Heart left ventricle (tissue), 16 donors: ENCODE results near the gene SDC4. TPM values are rescaled to one million over a fixed set of nuclear protein-coding genes. Genes with fewer than 3 reads are reported as not detected.
A peak's percentile ranks its signal among the peaks of the same experiment; 100 is the strongest.

Source experiments
- ATAC-seq, 4 donors: fragments of 200-7000 bp; cut with Tn5 transposase; one replicate each; pipeline ENCODE4 v1.9.1; 2020 to 2022; ENCODE audit warnings: moderate library complexity in 4 of 4, mild to moderate bottlenecking in 3 of 4, moderate number of reproducible peaks in 1 of 4
- DNase-seq, 5 donors: peaks; one replicate each; pipeline ENCODE4 v3.0.0-alpha.2; 2020
- H3K27ac ChIP-seq, 12 donors: fragments of 200-600 bp; sonication (generic) in 4 of 12; one replicate each; pipeline versions ENCODE4 v1.5.0 to v1.8.0; 2016 to 2022; ENCODE audit warnings: mild to moderate bottlenecking in 2 of 12
- H3K27me3 ChIP-seq, 9 donors: fragments of 200-600 bp; sonication (generic) in 2 of 9; one replicate each; pipeline versions ENCODE4 v1.5.1 to v1.8.0; 2016 to 2022; ENCODE audit warnings: mild to moderate bottlenecking in 3 of 9
- H3K36me3 ChIP-seq, 9 donors: fragments of 200-600 bp; sonication (generic) in 2 of 9; one replicate each; pipeline versions ENCODE4 v1.5.0 to v1.8.0; 2018 to 2022; ENCODE audit warnings: mild to moderate bottlenecking in 2 of 9
- H3K4me1 ChIP-seq, 12 donors: fragments of 200-600 bp; sonication (generic) in 4 of 12; one replicate each; pipeline versions ENCODE4 v1.5.0 to v1.8.0; 2016 to 2022; ENCODE audit warnings: mild to moderate bottlenecking in 3 of 12
- H3K4me3 ChIP-seq, 12 donors: fragments of 200-600 bp; sonication (generic) in 4 of 12; one replicate each; pipeline versions ENCODE4 v1.5.0 to v1.8.0; 2017 to 2022; ENCODE audit warnings: mild to moderate bottlenecking in 9 of 12, moderate library complexity in 4 of 12
- H3K9me3 ChIP-seq, 12 donors: fragments of 200-600 bp; sonication (generic) in 4 of 12; one replicate each; pipeline versions ENCODE4 v1.5.0 to v1.8.0; 2016 to 2022; ENCODE audit warnings: mild to moderate bottlenecking in 1 of 12
- POLR2A ChIP-seq, 2 donors: fragments of 450-650 bp; IDR thresholded peaks; one replicate each; pipeline ENCODE4 v1.6.1; 2017; ENCODE audit warnings: antibody characterized with exemption in 2 of 2, mild to moderate bottlenecking in 2 of 2, moderate library complexity in 2 of 2
- WGBS, 4 donors: extraction: QIAGEN DNeasy Blood & Tissue Kit in 2 of 4; methylation state at CpG; one replicate each; pipeline versions ENCODE4 v1.1.5 to v1.1.7; 2013 to 2018; 5-methylcytosine and 5-hydroxymethylcytosine counted together
- intact Hi-C, 10 donors: fragments of 100-400 bp; cut with DNase I; formaldehyde crosslinking; loops; one replicate each; pipeline versions ENCODE4 v1.11.1 to v1.14.2; 2022
- polyA plus RNA-seq, 2 donors: library from polyadenylated mRNA; stranded (reverse); fragments of 200-250 nt; gene quantifications; one replicate each; pipeline ENCODE4 v1.2.3, GENCODE V29; 2013
- total RNA-seq, 9 donors: library from RNA; depleted of rRNA in 2 of 9; stranded (reverse); fragments of >200 nt in 2 of 9; fragmentation: NEBNext Ultra II Directional in 3 of 9; extraction: Animal tissue kit (Norgen Biotek cat#: 25700) in 3 of 9; gene quantifications; one replicate each; pipeline versions ENCODE4 v1.1.0 to v1.2.4, GENCODE V29; 2016 to 2023
- TF ChIP-seq, protein P1 (sequence below), 12 donors: fragments of 200-600 bp; sonication (generic) in 4 of 12; IDR thresholded peaks; one replicate each; pipeline versions ENCODE4 v1.5.0 to v1.8.0; 2018 to 2022; ENCODE audit warnings: antibody characterized with exemption in 12 of 12, mild to moderate bottlenecking in 5 of 12
- donor health status: ischemic (EF 13 %, LVEDD 7.1; RV severe dilation, severe dysfunction).
- donor health status: healthy with polysubstance abuse.
- donor health status: DM: no; HTN: yes; CAD: no.
- donor health status: DM: no; HTN: no; CAD: no.
- donor health status: ischemic (EF 25% LVEDD 6.9; RV normal size, moderate dysfunction).
- donor health status: ischemic (EF 25% LVEDD 5.7; RV mildly dilated, moderate dysfunction).
- donor health status: healthy.
- donor health status: DM: yes; HTN: yes; CAD: no.
- donor health status: ischemic (EF 35%, LVEDD 5.7; RV mildly dilated, moderate dysfunction).
- donor health status: nonischemic (EF 11% LVEDD 7.7; RV severe dilation, severe dysfunction).
- donor health status: DM: yes; HTN: yes; CAD: no.
- donor health status: PGD.
- donor health status: ischemic (EF 29% LVEDD 5.4; RV normal size, mild dysfunction).
- donor health status: nonischemic (EF 23%, LVEDD 6.1; RV moderate dilation, normal function).

SDC4 gene
- total and polyA plus RNA-seq, 11 donors, result 44.3 to 140 (median 94.1) TPM

DNA sequence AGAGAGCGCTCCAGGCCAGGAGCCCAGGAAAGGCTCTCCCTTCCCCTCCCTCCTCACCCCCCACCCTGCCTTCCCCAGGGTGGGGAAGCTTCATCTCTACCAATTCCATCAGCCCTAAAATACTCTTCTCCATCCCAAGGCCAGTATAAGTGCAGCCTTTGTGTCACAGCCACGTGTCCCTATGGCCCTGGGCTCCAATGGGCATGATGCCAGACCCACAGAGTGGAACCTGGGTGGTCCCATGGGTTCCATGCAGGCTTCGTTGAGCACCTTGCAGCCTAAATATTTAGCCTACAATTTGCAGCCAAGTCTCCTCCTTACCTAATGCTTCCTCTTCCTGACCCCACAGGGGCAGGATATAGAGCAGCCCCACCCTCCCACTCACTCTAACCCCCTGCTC lies 39.1 kb downstream of the SDC4 start:
- H3K4me1 ChIP-seq, result peaks cover 0 to 17% (median 0%) of the 10 kb centered on the region in 12 donors
- no peaks in the 10 kb centered on the region for H3K9me3 ChIP-seq
- DNase-seq, result no peak
- H3K4me3 ChIP-seq, result no peak overlapping the region
- 65 to 85% (median 73%) methylated on average over 3 of the region's 3 CpGs for WGBS, 4 donors
- no peak overlapping the region for H3K27ac ChIP-seq
- no peaks in the 10 kb centered on the region for H3K36me3 ChIP-seq
- H3K27me3 ChIP-seq, result peaks cover 19 to 74% (median 41%) of the 10 kb centered on the region in 9 donors
- TF ChIP-seq, protein P1, sequence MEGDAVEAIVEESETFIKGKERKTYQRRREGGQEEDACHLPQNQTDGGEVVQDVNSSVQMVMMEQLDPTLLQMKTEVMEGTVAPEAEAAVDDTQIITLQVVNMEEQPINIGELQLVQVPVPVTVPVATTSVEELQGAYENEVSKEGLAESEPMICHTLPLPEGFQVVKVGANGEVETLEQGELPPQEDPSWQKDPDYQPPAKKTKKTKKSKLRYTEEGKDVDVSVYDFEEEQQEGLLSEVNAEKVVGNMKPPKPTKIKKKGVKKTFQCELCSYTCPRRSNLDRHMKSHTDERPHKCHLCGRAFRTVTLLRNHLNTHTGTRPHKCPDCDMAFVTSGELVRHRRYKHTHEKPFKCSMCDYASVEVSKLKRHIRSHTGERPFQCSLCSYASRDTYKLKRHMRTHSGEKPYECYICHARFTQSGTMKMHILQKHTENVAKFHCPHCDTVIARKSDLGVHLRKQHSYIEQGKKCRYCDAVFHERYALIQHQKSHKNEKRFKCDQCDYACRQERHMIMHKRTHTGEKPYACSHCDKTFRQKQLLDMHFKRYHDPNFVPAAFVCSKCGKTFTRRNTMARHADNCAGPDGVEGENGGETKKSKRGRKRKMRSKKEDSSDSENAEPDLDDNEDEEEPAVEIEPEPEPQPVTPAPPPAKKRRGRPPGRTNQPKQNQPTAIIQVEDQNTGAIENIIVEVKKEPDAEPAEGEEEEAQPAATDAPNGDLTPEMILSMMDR (IDR thresholded peaks at IDR 0.05), result no peak
- TF ChIP-seq POLR2A (IDR thresholded peaks at IDR 0.05), result no peak
- intact Hi-C loops, result loop anchor here in 1 of 10 donors (10.0 kb wide), 1 partner anchor 294 kb away; no protein-coding TSS in a partner anchor
- no peak for ATAC-seq

DNA sequence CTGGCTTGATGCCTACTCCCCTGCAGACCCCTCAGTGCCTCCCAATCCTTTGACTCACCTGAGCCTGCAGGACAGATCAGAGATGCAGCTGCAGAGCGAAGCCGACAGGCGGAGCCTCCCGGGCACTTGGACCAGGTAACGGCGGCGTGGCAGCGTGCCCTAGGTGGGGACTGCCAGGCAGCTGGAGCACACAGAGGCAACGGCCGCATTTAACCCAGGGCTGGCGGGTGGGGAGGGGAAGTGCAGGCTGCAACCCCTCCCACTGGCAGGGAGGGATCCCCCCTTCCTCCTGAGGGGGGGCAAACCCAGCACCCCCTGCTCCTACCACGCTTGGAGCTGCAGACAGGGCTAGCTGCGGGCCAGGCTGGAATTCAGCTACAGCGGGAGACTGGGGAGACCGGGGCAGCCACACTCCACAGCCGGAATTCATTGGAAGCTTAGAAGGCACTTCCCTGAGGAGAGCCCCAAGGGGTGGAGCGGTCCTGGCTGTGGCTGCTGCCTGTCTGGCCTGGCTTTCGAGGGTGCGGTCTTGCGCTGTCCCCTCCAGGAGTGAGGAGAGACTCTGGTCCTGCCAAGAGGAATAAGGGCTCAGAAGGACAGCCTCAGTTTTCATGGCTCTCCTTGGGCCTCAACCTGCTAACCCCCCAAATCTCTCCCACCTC lies 40.0 kb downstream of the SDC4 start, which contains the start of gene MATN4:
MATN4 (minus strand) TSS at position 183 of the 662 bp plus-strand sequence. CDS start 2,717 bp downstream, outside the sequence.
- Histone ChIP-seq H3K9me3 (no peaks in the 10 kb centered on the region), H3K4me3 (no peak within 1 kb of the TSS), H3K4me1 (peaks cover 0 to 17% (median 0%) of the 10 kb centered on the region in 12 donors), H3K27me3 (peaks cover 19 to 75% (median 41%) of the 10 kb centered on the region in 9 donors), H3K36me3 (no peaks in the 10 kb centered on the region), H3K27ac (no peak within 1 kb of the TSS)
- intact Hi-C loops, result loop anchor here in 1 of 10 donors (10.0 kb wide), 1 partner anchor 293 kb away; no protein-coding TSS in a partner anchor
- 20 to 49% (median 28%) methylated on average over 11 to 20 of the region's 20 CpGs for WGBS, 4 donors
- TF ChIP-seq, protein P1 (IDR thresholded peaks at IDR 0.05), result no peak
- no peak for TF ChIP-seq POLR2A (IDR thresholded peaks at IDR 0.05)
- ATAC-seq, result peak; percentile 33 to 50 (median 40)
- DNase-seq, result peak in 2 of 5 donors; percentile 58 to 75

DNA sequence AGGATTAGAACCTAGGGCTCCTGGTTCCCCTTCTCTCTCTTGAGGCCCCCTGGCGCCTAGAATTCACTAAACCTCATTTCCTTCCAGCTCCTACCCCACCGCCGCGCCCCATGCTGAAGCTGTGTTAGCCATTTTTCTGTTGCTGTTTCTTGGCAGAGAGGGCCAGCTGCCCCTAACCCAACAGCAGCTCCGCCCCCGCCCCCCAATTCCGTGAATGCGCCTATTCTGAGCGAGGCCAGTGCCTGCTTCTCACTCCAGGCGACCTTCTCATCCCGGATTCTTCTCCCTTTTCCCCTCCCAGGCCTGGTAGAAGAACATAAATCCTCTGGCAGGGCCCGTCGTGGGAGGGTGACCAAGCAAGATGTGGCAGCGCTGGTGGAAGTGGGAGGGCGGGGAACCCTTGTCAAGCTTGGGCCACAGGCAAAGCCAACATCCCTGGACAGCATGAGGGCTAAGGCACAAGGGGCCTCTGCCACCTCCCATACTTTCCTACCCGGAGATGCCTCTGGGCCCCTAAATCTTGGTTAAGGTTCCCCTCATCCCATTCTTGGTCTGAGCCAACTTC lies 41.1 kb downstream of the SDC4 start:
- intact Hi-C loops, result loop anchor here in 1 of 10 donors (10.0 kb wide), 1 partner anchor 292 kb away; no protein-coding TSS in a partner anchor
- H3K27me3 ChIP-seq, result peaks cover 19 to 82% (median 42%) of the 10 kb centered on the region in 9 donors
- 50 to 65% (median 53%) methylated on average over 16 of the region's 16 CpGs for WGBS, 4 donors

More for the DNA sequence above, 41.1 kb downstream of the SDC4 start:
- no peak overlapping the region for H3K4me3 ChIP-seq
- no peak overlapping the region for H3K27ac ChIP-seq
- no peaks in the 10 kb centered on the region for H3K36me3 ChIP-seq
- ATAC-seq (no peak), DNase-seq (no peak)
- no peak for TF ChIP-seq POLR2A (IDR thresholded peaks at IDR 0.05)
- TF ChIP-seq, protein P1 (IDR thresholded peaks at IDR 0.05), result no peak
- H3K4me1 ChIP-seq, result peaks cover 0 to 17% (median 0%) of the 10 kb centered on the region in 12 donors
- H3K9me3 ChIP-seq, result no peaks in the 10 kb centered on the region
